Ascending aorta (tissue), 2 donors: ENCODE measurements around the gene UBE2R2. TPM values are rescaled to one million over a fixed set of nuclear protein-coding genes. Genes with fewer than 3 reads are reported as not detected.

Experiments
- DNase-seq, 2 donors: peaks; one replicate each; pipeline ENCODE4 v3.0.0-alpha.2; 2019; ENCODE audit warnings: low spot score in 2 of 2
- H3K27ac ChIP-seq, 2 donors: fragments of 200-600 bp; sonication (generic); one replicate each; pipeline ENCODE4 v1.5.1; 2016 to 2017; ENCODE audit warnings: mild to moderate bottlenecking in 1 of 2
- H3K27me3 ChIP-seq: fragments of 200-600 bp; sonication (generic); one replicate; pipeline ENCODE4 v1.5.1; 2017
- H3K36me3 ChIP-seq, 2 donors: fragments of 200-600 bp; sonication (generic); one replicate each; pipeline ENCODE4 v1.5.1; 2016
- H3K4me1 ChIP-seq, 2 donors: fragments of 200-600 bp; sonication (generic); one replicate each; pipeline ENCODE4 v1.5.1; 2016 to 2017; ENCODE audit warnings: mild to moderate bottlenecking in 1 of 2
- H3K4me3 ChIP-seq, 2 donors: fragments of 200-600 bp; sonication (generic); one replicate each; pipeline ENCODE4 v1.5.1; 2016 to 2017; ENCODE audit warnings: mild to moderate bottlenecking in 1 of 2
- H3K9me3 ChIP-seq, 2 donors: fragments of 200-600 bp; sonication (generic); one replicate each; pipeline ENCODE4 v1.5.1; 2016
- intact Hi-C: fragments of 100-400 bp; cut with DNase I; formaldehyde crosslinking; loops from one replicate; pipeline ENCODE4 v1.15.1; 2023
- total RNA-seq: library from RNA; depleted of rRNA; stranded (reverse); fragments of >200 nt; gene quantifications from one replicate; pipeline ENCODE4 v1.1.0, GENCODE V29; 2016
- TF ChIP-seq, protein P1 (sequence below), 3 experiments: fragments of 200-600 bp in 2 of 3; fragments of 450-650 bp in 1 of 3; sonication (generic) in 2 of 3; IDR thresholded peaks; one replicate each; pipeline ENCODE4 v1.5.1; 2016 to 2019; ENCODE audit warnings: antibody characterized with exemption in 3 of 3, mild to moderate bottlenecking in 1 of 3, moderate library complexity in 1 of 3

The UBE2R2 gene
- total RNA-seq, 1 donor from 2014 or later = 7.2 TPM

DNA sequence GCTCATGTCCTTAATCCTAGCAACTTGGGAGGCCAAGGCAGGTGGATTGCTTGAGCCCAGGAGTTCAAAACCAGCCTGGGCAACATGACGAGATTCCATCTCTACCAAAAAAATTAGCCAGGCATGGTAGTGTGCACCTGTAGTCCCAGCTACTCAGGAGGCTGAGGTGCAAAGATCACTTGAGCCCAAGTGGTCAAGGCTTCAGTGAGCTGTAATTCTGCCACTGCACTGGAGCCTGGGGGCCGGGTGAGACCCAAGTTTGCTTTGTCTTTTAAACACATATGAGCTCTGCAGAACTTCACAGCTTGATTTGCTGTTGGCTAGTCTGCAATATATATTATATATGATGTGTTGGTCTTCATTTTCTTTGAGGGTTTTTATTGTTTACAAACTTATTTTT lies 89.8 kb downstream of the UBE2R2 start:
- TF ChIP-seq, protein P1, sequence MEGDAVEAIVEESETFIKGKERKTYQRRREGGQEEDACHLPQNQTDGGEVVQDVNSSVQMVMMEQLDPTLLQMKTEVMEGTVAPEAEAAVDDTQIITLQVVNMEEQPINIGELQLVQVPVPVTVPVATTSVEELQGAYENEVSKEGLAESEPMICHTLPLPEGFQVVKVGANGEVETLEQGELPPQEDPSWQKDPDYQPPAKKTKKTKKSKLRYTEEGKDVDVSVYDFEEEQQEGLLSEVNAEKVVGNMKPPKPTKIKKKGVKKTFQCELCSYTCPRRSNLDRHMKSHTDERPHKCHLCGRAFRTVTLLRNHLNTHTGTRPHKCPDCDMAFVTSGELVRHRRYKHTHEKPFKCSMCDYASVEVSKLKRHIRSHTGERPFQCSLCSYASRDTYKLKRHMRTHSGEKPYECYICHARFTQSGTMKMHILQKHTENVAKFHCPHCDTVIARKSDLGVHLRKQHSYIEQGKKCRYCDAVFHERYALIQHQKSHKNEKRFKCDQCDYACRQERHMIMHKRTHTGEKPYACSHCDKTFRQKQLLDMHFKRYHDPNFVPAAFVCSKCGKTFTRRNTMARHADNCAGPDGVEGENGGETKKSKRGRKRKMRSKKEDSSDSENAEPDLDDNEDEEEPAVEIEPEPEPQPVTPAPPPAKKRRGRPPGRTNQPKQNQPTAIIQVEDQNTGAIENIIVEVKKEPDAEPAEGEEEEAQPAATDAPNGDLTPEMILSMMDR (IDR thresholded peaks at IDR 0.05) = no peak
- Histone ChIP-seq H3K27me3 (no peaks in the 10 kb centered on the region), H3K27ac (no peak overlapping the region), H3K36me3 (peaks cover 0 to 6% of the 10 kb centered on the region in 2 donors), H3K4me1 (peaks cover 7 to 12% of the 10 kb centered on the region in 2 donors), H3K4me3 (no peak overlapping the region), H3K9me3 (no peaks in the 10 kb centered on the region)
- DNase-seq = no peak
- intact Hi-C loops = no loop called here

DNA sequence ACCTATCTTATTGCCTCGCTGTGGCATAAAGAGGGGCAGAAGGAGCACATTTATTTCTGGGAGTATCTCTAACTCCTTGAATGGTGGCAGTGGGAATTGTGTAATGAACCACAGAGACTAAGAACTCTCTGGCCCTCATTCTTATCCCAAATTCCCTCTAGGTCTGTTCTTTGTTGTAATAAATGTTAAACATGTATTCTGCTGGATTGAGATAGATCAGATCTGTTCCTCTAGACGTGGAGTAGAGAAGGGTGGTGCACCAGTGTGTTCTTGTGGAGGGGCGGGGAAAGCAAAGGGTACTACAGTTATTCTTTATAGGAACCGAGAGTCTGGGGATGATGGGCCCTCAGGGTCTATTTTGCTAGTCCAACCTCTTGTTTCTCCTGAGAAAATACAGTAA lies 90.4 kb downstream of the UBE2R2 start:
- no peak overlapping the region for H3K27ac ChIP-seq
- peaks cover 7 to 12% of the 10 kb centered on the region in 2 donors for H3K4me1 ChIP-seq
- no peak overlapping the region for H3K4me3 ChIP-seq

DNA sequence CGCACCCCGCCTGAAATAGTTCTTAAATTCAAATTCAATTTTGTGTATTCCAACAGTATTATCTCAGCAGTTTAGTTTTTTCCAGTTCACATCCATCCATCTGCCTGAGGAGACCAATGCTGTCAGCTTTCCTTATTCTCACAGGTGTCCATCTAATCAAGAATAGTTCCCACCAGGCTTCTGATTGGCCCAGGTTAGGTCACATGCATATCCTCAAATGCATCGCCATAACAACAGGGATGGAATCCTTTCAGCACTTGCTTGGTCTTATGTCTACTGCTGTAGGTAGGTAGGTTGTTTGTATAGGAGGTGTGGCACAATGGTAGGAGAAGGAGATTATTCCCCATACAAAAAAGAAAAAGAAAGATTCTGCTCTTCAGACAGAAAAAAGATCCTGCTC lies 91.2 kb downstream of the UBE2R2 start:
- TF ChIP-seq, protein P1 (IDR thresholded peaks at IDR 0.05) = no peak
- no peak overlapping the region for H3K4me3 ChIP-seq
- no peak for DNase-seq
- intact Hi-C loops = no loop called here
- no peak overlapping the region for H3K27ac ChIP-seq
- no peaks in the 10 kb centered on the region for H3K27me3 ChIP-seq
- peaks cover 3 to 7% of the 10 kb centered on the region in 2 donors for H3K36me3 ChIP-seq
- peaks cover 7 to 12% of the 10 kb centered on the region in 2 donors for H3K4me1 ChIP-seq
- no peaks in the 10 kb centered on the region for H3K9me3 ChIP-seq

More for the DNA sequence above, 90.4 kb downstream of the UBE2R2 start:
- peaks cover 0 to under 1% of the 10 kb centered on the region in 2 donors for H3K36me3 ChIP-seq
- intact Hi-C loops = no loop called here
- H3K27me3 ChIP-seq = no peaks in the 10 kb centered on the region
- DNase-seq = no peak
- H3K9me3 ChIP-seq = no peaks in the 10 kb centered on the region
- TF ChIP-seq, protein P1 (IDR thresholded peaks at IDR 0.05) = no peak

DNA sequence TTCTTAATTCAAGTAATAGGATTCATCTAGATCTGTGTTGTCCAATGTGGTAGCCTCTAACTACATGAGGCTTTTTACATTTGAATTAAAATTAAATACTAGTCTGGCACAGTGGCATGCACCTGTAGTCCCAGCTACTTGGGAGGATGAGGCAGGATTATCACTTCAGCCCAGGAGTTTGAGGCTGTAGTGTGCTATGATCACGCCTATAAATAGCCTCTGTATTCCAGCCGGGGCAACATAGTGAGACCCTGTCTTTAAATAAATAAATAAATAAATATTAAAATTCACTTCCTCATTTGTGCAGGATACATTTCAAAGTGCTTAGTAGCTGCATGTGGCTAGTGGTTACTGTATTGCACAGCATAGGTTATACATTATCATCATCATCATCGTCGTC lies 91.8 kb downstream of the UBE2R2 start:
- intact Hi-C loops = no loop called here
- Histone ChIP-seq H3K27ac (no peak overlapping the region), H3K4me1 (peaks cover 7 to 15% of the 10 kb centered on the region in 2 donors), H3K4me3 (no peak overlapping the region), H3K9me3 (no peaks in the 10 kb centered on the region), H3K36me3 (peaks cover 9 to 14% of the 10 kb centered on the region in 2 donors), H3K27me3 (no peaks in the 10 kb centered on the region)
- TF ChIP-seq, protein P1 (IDR thresholded peaks at IDR 0.05) = no peak
- DNase-seq = no peak

DNA sequence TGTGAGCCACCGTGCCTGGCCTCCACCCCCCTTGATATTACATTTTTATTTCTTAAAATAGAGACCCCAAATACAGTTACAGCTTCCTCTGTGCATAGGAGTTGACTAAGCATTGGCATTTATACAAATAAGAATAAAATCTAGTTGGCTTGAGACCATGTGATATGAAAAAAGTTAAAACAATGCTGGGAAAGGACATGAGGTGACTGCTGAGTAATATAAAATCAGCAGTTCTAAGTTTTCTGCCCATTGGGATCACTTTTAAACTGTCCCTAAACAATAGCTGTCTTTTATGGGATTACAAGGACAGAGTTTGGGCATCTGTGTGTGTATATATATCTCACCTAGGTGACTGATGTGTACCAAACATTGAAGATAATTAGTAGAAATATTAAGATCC lies 96.6 kb downstream of the UBE2R2 start:
- no peak for DNase-seq
- peaks cover 0 to 3% of the 10 kb centered on the region in 2 donors for H3K4me1 ChIP-seq
- intact Hi-C loops = no loop called here
- no peak overlapping the region for H3K4me3 ChIP-seq
- H3K9me3 ChIP-seq = no peaks in the 10 kb centered on the region
- H3K36me3 ChIP-seq = peaks cover 28 to 37% of the 10 kb centered on the region in 2 donors
- no peaks in the 10 kb centered on the region for H3K27me3 ChIP-seq
- TF ChIP-seq, protein P1 (IDR thresholded peaks at IDR 0.05) = no peak
- H3K27ac ChIP-seq = no peak overlapping the region
